CD4-positive, alpha-beta T cell treated with Interleukin-21 for 1 hour (primary cell): ENCODE results near the gene ARAP1.

Source experiments
- DNase-seq: peaks from one replicate; pipeline ENCODE4 v3.0.0-alpha.2; 2020

ARAP1 gene

GRCh38 chr11:72760539-72761405, 8.6 kb upstream of the ARAP1 start:
- DNase-seq, result no peak

- no peak for DNase-seq
Measured at GRCh38 chr11:72759468-72759985, 7.3 kb upstream of the ARAP1 start.

- DNase-seq, result no peak
Measured at GRCh38 chr11:72758690-72759389, 6.6 kb upstream of the ARAP1 start.

DNA sequence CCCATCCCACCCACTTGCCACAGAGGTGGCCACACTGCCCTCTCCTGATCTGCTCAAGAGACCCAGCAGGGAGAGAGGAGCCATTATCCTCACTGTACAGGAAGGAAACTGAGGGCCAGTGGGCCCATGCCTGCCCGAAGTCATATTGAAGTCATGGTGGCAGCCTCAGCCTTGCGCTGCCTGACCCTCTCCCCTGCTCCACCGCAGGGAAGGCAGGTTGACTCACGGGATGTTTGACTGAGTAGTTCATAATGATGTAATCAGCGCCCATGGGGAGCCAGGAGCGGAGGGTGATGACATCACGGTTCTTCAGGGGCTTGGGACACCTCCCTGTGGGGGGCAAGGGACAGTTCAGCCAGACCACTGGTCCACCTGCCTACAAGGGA, 6.1 kb upstream of the ARAP1 start:
- DNase-seq, result no peak

GRCh38 chr11:72755713-72756285, 3.6 kb upstream of the ARAP1 start:
- no peak for DNase-seq

GRCh38 chr11:72754544-72755155, 2.4 kb upstream of the ARAP1 start:
- no peak for DNase-seq

- no peak for DNase-seq
Measured at GRCh38 chr11:72754149-72754543, 1.9 kb upstream of the ARAP1 start.

GRCh38 chr11:72753341-72754148, 1.3 kb upstream of the ARAP1 start:
- no peak for DNase-seq

- no peak for DNase-seq
Measured at GRCh38 chr11:72751116-72752087, 806 bp downstream of the ARAP1 start.

GRCh38 chr11:72750556-72751115, 1.6 kb downstream of the ARAP1 start:
- no peak for DNase-seq

DNA sequence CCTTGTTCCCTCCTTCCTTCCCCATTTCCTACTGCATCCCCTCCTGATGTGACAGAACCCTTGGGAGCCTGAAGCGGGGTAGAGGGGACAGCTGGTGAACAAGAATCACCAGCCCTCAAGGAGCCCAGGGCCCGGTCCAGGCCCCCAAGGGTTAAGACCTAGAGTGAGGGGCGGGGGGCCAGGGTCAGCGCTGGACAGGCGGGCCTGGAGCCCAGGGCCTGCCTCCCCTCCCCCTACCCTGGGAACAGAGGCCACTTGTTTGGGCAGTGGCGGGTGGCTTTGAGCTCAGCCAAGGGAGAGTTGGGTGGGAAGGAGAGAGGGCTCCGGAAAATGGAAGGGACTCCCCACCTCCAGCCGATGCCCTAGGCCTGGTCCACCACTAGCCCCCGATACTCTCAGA, 2.1 kb downstream of the ARAP1 start:
- no peak for DNase-seq

DNA sequence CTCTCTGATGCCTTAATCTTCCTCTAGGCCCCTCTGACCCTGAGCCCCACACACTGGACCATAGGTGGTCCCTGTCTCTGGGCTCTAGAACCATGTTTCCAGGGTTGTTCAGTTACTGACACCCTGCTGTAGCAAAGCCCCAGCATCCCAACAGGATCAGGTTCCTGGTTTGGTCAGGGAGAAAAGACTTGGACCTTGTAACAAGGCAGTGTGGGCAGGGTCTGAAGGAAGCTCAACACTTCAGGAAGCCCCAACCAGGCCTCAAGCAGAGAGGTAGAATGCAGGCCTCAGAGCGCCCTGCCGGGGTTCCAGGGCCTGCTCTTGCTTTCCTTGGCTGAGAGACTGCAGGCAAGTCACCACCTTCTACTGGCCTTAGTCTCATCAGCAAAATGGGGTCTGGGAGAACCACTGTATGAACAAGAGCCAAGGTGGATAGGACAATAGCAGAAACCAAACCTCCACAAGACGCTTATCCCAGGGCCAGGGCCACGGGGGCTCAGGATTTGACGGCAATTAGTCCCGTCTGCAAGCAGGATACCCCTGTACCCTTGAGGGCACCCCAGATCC, 4.8 kb downstream of the ARAP1 start:
- DNase-seq, result no peak

DNA sequence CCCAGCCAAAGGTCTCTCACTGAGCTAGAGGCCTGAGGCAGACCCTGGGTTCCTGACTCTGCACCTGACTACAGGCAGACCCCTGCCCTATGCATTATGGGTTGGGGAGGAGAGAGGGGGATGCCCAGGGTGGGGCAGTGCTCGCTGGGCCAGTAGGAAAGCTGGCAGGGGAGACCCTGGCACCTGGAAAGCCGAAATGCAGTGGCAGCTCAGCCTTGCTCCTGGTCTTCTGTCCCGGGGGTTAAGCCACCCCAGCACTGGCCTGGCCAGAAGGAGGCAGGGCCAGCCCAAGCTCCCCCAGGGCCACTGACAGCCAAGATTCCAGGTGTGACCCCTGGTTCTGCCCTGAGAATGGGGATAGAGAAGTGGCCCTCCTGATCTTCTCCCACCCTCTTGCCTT, 5.4 kb downstream of the ARAP1 start:
- no peak for DNase-seq

DNA sequence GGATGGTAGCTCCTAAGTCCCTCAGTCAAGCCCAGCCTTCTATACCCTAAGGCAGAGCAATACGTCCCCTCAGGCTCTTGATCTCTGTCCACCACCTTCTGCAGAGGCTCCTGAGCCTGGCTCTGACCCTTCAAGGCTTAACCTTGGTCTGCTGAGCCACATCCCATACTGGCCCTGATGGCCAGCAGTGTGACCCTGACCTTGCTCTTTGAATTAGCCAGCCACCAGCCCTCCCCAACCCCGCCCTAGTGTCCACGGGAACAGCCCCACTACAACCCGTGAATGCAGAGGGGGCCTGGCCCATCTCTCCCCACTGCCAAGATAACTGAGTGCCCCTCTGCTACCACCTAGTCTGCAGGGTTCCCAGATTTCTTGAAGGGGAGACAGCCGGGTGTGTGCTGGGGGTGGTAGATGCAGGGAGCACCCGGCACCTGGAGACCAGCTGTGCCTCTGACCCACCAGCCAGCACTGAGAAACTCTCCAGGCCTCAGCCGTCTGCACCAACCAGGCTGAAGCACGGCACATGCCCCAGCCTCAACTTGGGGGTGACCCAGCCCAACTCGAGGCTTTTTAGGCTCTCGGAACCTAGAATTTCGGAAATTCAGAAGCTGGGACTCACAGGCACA, 6.2 kb downstream of the ARAP1 start:
- no peak for DNase-seq

- no peak for DNase-seq
Measured at GRCh38 chr11:72745511-72745910, 6.7 kb downstream of the ARAP1 start.

DNA sequence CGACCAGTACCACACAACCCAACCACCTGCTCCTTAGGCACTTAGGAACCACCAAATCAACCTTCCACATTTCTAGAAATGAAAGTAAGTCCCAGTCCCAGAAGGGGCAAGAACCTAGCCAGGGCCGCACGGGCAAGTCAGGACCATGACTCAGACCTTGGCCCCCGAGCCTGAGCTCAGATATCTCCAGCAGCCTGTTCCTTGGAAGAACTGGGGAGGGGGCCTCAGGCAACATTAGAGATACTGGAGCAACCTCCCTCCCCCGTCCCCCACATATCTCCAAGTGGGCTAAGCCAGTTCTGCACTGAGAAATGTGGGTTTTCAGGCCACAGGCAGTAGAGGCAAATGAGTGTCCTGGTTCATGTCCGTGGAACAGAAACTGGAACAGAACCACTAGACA, 7.7 kb downstream of the ARAP1 start:
- DNase-seq, result no peak

DNA sequence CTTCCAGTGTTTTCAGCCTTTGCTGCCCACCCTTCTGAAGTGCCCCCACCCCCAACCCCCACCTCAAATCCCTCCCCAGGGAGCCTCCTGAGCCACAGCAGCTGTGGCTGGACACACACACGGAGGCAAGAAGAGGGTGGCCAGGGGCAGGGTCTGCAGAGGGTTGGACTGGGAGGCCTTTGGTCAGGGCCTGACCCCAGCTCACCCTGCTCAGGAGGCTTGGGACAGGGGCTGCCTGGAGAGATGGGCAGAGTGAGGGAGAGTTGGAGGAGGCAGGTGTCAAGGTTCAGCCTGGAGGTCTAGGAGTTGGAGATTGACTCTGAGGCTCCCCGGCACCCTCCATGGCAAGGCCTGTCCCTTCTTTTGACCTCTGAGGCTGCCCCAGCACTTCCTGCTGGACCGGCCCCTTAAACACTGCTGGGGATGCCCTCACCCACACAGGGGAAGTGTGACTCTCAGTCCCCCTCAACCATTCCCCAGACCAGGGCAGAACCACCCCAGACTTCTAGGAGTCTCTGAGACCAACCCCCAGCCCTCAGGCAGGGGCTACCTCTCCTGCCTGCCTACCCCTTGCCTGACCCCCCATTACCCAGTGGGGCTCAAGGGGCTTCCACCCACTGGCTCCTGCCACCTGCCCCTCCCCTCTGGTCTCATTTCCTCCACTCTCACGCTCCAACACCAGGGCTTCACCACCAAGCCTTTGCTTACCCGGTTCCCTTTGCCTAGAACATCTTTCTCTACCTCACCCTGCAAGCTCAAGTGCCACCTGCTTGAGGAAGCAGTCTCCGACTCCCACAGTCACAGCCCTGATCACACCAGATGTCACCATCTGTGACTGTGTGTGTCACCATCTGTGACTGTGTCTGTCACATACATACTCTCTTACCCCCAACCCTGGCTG, 8.6 kb downstream of the ARAP1 start:
- DNase-seq, result peak; percentile 21

DNA sequence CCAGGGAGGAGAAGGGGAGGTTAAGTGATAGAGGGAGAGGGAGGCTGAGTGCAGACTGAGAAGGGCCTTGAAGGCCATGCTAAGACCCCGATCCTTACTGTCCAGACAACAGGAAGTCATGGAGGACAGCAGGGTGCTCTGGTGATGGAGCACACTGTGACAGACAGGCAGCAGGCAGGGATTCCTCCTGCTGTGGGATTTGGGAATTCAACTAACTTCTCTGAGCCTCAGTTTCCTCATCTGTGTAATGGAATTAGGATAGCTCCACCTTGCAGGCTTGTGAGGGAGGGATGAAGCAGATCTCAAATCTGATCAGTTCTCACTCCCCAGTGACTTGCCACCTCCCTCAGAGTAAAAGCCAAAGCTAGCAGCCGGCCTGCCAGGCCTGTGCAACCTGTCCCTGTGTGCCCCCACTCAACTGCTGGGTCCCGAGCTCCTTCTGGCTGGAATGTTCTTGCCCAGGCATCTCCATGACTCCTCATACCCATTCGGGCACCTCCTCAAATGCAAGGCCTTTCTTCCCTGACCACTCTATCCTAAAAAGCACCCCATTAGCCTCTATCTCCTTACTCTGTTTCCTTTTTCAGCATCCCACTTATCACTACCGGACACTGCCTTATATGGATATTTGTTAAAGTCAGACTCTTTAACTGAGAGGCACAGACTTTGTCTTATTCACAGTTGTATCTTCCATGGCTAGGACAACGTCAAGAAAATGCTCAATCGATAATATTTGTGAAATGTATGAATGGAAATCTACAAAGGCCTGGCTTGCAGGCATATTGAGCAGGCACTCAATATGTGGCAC, 9.5 kb downstream of the ARAP1 start:
- no peak for DNase-seq
